GM19193 (cell line): ENCODE measurements around the gene MPND.

Source experiments
- POLR2A ChIP-seq: IDR thresholded peaks from 4 replicates; pipeline ENCODE4 v1.6.1; 2011; ENCODE audit not compliant: insufficient read depth, insufficient read length; ENCODE audit errors: extremely low read depth

Gene MPND

GRCh38 chr19:4409123-4409933 lies 66.0 kb downstream of the MPND start:
- TF ChIP-seq POLR2A = no peak
